ENCODE measurements around the gene WFDC1. TPM values are rescaled to one million over a fixed set of nuclear protein-coding genes. Genes with fewer than 3 reads are reported as not detected.

Gene WFDC1
- polyA plus RNA-seq, 1 of the 3 experiments (the other 2 are of a cell fraction) = 0.03 TPM

DNA sequence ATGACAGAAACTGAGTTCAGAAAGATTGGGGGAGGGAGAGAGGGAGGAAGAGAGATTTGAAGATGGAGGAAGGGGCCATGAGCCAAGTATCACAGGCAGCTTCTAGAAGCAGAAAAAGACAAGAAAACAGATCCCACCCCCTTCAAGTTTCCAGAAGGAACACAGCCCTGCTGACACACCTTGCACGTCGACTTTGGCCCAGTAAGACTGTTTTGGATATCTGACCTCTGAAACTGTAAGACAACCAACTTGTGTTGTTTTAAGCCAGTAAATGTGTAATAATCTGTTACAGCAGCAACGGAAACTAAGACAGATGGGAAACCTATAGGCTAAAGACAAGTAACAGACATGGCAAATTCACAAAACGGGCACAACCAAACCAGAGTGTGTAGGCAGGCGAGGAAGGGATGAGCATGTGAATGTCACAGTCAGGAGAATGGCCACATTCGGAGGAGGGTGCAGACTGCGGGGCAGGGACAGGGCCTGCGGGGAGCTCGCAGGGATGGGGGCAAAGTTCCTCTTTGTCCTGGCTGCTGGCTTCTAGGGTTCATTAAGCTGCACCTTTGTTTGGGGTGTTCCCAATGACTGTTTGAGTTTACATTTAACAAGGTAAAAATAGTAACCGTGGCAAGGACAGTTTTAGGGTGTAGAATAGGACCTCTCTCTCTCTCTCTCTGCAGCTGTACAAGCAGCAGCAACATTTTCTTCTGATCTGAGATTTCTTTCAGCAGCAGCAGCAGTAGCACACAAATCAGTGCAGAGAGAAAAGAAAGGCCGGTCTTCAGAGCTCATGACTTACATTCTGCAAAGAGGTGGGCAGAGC lies 55.4 kb downstream of the WFDC1 start:
- POLR2A ChIA-PET = no interaction called here
- no peak overlapping the region for H3K27ac ChIP-seq (ENCODE audit: low read depth in 2 of 2, low read length in 1 of 2)
- no peaks in the 10 kb centered on the region for H4K20me1 ChIP-seq (ENCODE audit: insufficient read depth)
- H3K79me2 ChIP-seq (ENCODE audit: insufficient read depth) = no peaks in the 10 kb centered on the region
- H3K9ac ChIP-seq = no peak overlapping the region
- H2AFZ ChIP-seq (ENCODE audit: low read depth) = no peak overlapping the region
- H3K9me3 ChIP-seq = no peaks in the 10 kb centered on the region
- H3F3A ChIP-seq (replicated peaks; ENCODE audit: insufficient read depth) = no peaks in the 10 kb centered on the region
- TF ChIP-seq EZH2phosphoT487 (IDR thresholded peaks at IDR 0.05; ENCODE audit: borderline replicate concordance, low read depth) (no peak), CHD2 (IDR thresholded peaks at IDR 0.05; ENCODE audit: low read length, partially characterized antibody) (no peak), RFX5 (IDR thresholded peaks at IDR 0.05; ENCODE audit: low read length) (no peak)
- CTCF ChIA-PET = no interaction called here
- 54% methylated on average over 11 of the region's 11 CpGs for WGBS (ENCODE audit: low lambda C conversion rate)
- no peaks in the 10 kb centered on the region for H3K9me2 ChIP-seq
- no peak overlapping the region for H3K4me3 ChIP-seq (ENCODE audit: low read depth in 2 of 2, low read length in 1 of 2)
- peaks cover 28% of the 10 kb centered on the region; the same call in 1 of the 2 replicates for H3K27me3 ChIP-seq (ENCODE audit: insufficient read depth)
- no peaks in the 10 kb centered on the region for H3K36me3 ChIP-seq (replicated peaks in 1 of 2; ENCODE audit: control insufficient read depth in 1 of 2, insufficient read depth in 2 of 2, low read length in 1 of 2)
- no peaks in the 10 kb centered on the region for H3K4me1 ChIP-seq (ENCODE audit: control insufficient read depth in 1 of 2, insufficient read depth in 2 of 2, low read depth in 1 of 2, low read length in 1 of 2)
- H3K4me2 ChIP-seq = no peak overlapping the region
- no peak for DNase-seq

DNA sequence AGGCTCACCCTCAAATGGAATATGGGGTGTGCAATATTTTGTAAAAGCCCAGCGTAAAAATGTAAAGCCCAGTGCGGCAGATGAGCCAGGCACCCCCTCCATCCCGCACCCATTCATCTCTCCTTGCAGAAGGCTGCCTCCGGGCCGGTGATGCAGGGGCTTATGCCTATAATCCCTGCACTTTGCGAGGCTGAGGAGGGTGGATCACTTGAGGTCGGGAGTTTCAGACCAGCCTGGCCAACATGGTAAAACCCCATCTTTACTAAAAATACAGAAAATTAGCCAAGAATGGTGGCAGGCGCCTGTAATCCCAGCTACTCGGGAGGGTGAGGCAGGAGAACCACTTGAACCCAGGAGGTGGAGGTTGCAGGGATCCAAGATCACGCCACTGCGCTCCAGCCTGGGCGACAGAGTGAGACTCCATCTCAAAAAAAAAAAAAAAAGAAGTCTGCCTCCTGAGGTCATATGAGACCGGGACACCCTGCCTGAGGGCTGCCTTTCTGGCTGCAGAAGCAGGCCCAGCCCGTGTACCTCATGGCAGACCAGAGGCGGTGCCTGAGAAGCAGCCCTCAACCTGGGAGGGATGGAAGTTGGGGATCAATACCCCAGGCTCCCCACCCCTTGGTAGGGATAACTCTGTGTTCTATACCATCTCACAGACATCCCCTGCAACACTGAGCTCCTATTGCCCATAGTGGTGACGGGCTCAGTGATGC lies 56.2 kb downstream of the WFDC1 start:
- no peak overlapping the region for H3K9ac ChIP-seq
- H3K9me3 ChIP-seq = no peaks in the 10 kb centered on the region
- no peak overlapping the region for H3K27ac ChIP-seq (ENCODE audit: low read depth in 2 of 2, low read length in 1 of 2)
- no peaks in the 10 kb centered on the region for H3K9me2 ChIP-seq
- 63% methylated on average over 15 of the region's 16 CpGs for WGBS (ENCODE audit: low lambda C conversion rate)
- H2AFZ ChIP-seq (ENCODE audit: low read depth) = no peak overlapping the region
- no peaks in the 10 kb centered on the region for H3K36me3 ChIP-seq (replicated peaks in 1 of 2; ENCODE audit: control insufficient read depth in 1 of 2, insufficient read depth in 2 of 2, low read length in 1 of 2)
- ChIA-PET CTCF (interaction anchor here (1.7 kb wide), 1 partner anchor 155 kb away, joined by 4 read pairs; no protein-coding TSS in a partner anchor), POLR2A (interaction anchor here (0.6 kb wide), 1 partner anchor 80 kb away, joined by 3 read pairs; no protein-coding TSS in a partner anchor)
- no peaks in the 10 kb centered on the region for H3K4me1 ChIP-seq (ENCODE audit: control insufficient read depth in 1 of 2, insufficient read depth in 2 of 2, low read depth in 1 of 2, low read length in 1 of 2)
- no peak overlapping the region for H3K4me3 ChIP-seq (ENCODE audit: low read depth in 2 of 2, low read length in 1 of 2)
- no peak overlapping the region for H3K4me2 ChIP-seq
- DNase-seq = no peak
- no peaks in the 10 kb centered on the region for H4K20me1 ChIP-seq (ENCODE audit: insufficient read depth)
- no peaks in the 10 kb centered on the region for H3K79me2 ChIP-seq (ENCODE audit: insufficient read depth)
- H3K27me3 ChIP-seq (ENCODE audit: insufficient read depth) = peaks cover 22% of the 10 kb centered on the region; the same call in 1 of the 2 replicates
- no peaks in the 10 kb centered on the region for H3F3A ChIP-seq (replicated peaks; ENCODE audit: insufficient read depth)
- TF ChIP-seq, protein P1, sequence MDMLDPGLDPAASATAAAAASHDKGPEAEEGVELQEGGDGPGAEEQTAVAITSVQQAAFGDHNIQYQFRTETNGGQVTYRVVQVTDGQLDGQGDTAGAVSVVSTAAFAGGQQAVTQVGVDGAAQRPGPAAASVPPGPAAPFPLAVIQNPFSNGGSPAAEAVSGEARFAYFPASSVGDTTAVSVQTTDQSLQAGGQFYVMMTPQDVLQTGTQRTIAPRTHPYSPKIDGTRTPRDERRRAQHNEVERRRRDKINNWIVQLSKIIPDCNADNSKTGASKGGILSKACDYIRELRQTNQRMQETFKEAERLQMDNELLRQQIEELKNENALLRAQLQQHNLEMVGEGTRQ (IDR thresholded peaks at IDR 0.05; ENCODE audit: borderline replicate concordance, low read depth, low read length) = no peak
- no peak for TF ChIP-seq MXI1 (IDR thresholded peaks at IDR 0.05; ENCODE audit: low read depth, low read length)
- TF ChIP-seq RAD21 (IDR thresholded peaks at IDR 0.05; ENCODE audit: low read length) = no peak
- TF ChIP-seq, protein P2, sequence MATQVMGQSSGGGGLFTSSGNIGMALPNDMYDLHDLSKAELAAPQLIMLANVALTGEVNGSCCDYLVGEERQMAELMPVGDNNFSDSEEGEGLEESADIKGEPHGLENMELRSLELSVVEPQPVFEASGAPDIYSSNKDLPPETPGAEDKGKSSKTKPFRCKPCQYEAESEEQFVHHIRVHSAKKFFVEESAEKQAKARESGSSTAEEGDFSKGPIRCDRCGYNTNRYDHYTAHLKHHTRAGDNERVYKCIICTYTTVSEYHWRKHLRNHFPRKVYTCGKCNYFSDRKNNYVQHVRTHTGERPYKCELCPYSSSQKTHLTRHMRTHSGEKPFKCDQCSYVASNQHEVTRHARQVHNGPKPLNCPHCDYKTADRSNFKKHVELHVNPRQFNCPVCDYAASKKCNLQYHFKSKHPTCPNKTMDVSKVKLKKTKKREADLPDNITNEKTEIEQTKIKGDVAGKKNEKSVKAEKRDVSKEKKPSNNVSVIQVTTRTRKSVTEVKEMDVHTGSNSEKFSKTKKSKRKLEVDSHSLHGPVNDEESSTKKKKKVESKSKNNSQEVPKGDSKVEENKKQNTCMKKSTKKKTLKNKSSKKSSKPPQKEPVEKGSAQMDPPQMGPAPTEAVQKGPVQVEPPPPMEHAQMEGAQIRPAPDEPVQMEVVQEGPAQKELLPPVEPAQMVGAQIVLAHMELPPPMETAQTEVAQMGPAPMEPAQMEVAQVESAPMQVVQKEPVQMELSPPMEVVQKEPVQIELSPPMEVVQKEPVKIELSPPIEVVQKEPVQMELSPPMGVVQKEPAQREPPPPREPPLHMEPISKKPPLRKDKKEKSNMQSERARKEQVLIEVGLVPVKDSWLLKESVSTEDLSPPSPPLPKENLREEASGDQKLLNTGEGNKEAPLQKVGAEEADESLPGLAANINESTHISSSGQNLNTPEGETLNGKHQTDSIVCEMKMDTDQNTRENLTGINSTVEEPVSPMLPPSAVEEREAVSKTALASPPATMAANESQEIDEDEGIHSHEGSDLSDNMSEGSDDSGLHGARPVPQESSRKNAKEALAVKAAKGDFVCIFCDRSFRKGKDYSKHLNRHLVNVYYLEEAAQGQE (IDR thresholded peaks at IDR 0.05; ENCODE audit: low read depth, low read length) = no peak
- TF ChIP-seq FOXM1 (IDR thresholded peaks at IDR 0.05; ENCODE audit: low read depth) = no peak
- TF ChIP-seq, protein P3, sequence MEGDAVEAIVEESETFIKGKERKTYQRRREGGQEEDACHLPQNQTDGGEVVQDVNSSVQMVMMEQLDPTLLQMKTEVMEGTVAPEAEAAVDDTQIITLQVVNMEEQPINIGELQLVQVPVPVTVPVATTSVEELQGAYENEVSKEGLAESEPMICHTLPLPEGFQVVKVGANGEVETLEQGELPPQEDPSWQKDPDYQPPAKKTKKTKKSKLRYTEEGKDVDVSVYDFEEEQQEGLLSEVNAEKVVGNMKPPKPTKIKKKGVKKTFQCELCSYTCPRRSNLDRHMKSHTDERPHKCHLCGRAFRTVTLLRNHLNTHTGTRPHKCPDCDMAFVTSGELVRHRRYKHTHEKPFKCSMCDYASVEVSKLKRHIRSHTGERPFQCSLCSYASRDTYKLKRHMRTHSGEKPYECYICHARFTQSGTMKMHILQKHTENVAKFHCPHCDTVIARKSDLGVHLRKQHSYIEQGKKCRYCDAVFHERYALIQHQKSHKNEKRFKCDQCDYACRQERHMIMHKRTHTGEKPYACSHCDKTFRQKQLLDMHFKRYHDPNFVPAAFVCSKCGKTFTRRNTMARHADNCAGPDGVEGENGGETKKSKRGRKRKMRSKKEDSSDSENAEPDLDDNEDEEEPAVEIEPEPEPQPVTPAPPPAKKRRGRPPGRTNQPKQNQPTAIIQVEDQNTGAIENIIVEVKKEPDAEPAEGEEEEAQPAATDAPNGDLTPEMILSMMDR (IDR thresholded peaks at IDR 0.05) = no peak
- TF ChIP-seq, protein P4, sequence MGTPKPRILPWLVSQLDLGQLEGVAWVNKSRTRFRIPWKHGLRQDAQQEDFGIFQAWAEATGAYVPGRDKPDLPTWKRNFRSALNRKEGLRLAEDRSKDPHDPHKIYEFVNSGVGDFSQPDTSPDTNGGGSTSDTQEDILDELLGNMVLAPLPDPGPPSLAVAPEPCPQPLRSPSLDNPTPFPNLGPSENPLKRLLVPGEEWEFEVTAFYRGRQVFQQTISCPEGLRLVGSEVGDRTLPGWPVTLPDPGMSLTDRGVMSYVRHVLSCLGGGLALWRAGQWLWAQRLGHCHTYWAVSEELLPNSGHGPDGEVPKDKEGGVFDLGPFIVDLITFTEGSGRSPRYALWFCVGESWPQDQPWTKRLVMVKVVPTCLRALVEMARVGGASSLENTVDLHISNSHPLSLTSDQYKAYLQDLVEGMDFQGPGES (IDR thresholded peaks at IDR 0.05; ENCODE audit: low read depth, low read length) = no peak
- TF ChIP-seq, protein P5, sequence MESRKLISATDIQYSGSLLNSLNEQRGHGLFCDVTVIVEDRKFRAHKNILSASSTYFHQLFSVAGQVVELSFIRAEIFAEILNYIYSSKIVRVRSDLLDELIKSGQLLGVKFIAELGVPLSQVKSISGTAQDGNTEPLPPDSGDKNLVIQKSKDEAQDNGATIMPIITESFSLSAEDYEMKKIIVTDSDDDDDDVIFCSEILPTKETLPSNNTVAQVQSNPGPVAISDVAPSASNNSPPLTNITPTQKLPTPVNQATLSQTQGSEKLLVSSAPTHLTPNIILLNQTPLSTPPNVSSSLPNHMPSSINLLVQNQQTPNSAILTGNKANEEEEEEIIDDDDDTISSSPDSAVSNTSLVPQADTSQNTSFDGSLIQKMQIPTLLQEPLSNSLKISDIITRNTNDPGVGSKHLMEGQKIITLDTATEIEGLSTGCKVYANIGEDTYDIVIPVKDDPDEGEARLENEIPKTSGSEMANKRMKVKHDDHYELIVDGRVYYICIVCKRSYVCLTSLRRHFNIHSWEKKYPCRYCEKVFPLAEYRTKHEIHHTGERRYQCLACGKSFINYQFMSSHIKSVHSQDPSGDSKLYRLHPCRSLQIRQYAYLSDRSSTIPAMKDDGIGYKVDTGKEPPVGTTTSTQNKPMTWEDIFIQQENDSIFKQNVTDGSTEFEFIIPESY (IDR thresholded peaks at IDR 0.05; ENCODE audit: borderline replicate concordance, low read depth) = no peak
- no peak for TF ChIP-seq EZH2phosphoT487 (IDR thresholded peaks at IDR 0.05; ENCODE audit: borderline replicate concordance, low read depth)
- TF ChIP-seq, protein P6, sequence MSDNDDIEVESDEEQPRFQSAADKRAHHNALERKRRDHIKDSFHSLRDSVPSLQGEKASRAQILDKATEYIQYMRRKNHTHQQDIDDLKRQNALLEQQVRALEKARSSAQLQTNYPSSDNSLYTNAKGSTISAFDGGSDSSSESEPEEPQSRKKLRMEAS (IDR thresholded peaks at IDR 0.05; ENCODE audit: low read depth) = no peak
